Stimulated activated CD8-positive, alpha-beta memory T cell treated with anti-CD3 and anti-CD28 coated beads, Interleukin-15, amount 100 ng/mL, for 1 hour (primary cell): ENCODE results near the gene ZNF628.

Experiments
- DNase-seq: peaks from one replicate; pipeline ENCODE4 v3.0.0-alpha.2; 2020; ENCODE audit warnings: low read depth

ZNF628 gene

GRCh38 chr19:55530996-55531395, 54.6 kb downstream of the ZNF628 start:
- DNase-seq = no peak
